K562 (cell line): ENCODE results near the gene KNDC1.

ENCODE experiments used
- CREM ChIP-seq: IDR thresholded peaks from 2 replicates; pipeline ENCODE4 v1.6.1; 2014; ENCODE audit warnings: antibody characterized with exemption, low read depth
- EP300 ChIP-seq: IDR thresholded peaks from 2 replicates; pipeline ENCODE4 v1.6.1; 2012; ENCODE audit warnings: low read length, improper control_type of control experiment
- ETV1 ChIP-seq: fragments of 450-650 bp; conservative IDR thresholded peaks from 2 replicates; pipeline ENCODE4 v1.6.1; 2016; ENCODE audit warnings: missing genetic modification characterization, control low read depth, low read depth, missing compliant biosample characterization
- GABPB2 ChIP-seq: fragments of 250-450 bp; sonication (Bioruptor Pico); conservative IDR thresholded peaks from 2 replicates; pipeline ENCODE4 v1.5.1; 2021; ENCODE audit warnings: mild to moderate bottlenecking
- POLR2AphosphoS5 ChIP-seq: IDR thresholded peaks from 2 replicates; pipeline ENCODE4 v1.6.1; 2011; ENCODE audit warnings: mild to moderate bottlenecking, low read depth, low read length, moderate library complexity; ENCODE audit not compliant: control insufficient read depth, insufficient read depth
- TF ChIP-seq, protein P1 (sequence below): sonication (generic); formaldehyde crosslinking; IDR thresholded peaks from 2 replicates; pipeline ENCODE4 v1.8.0; 2022; ENCODE audit warnings: missing genetic modification reagents, mild to moderate bottlenecking, borderline replicate concordance
- TF ChIP-seq, protein P2 (sequence below): sonication (generic); formaldehyde crosslinking; IDR thresholded peaks from 2 replicates; pipeline ENCODE4 v1.8.1; 2023; ENCODE audit warnings: mild to moderate bottlenecking, missing genetic modification reagents

DNA sequence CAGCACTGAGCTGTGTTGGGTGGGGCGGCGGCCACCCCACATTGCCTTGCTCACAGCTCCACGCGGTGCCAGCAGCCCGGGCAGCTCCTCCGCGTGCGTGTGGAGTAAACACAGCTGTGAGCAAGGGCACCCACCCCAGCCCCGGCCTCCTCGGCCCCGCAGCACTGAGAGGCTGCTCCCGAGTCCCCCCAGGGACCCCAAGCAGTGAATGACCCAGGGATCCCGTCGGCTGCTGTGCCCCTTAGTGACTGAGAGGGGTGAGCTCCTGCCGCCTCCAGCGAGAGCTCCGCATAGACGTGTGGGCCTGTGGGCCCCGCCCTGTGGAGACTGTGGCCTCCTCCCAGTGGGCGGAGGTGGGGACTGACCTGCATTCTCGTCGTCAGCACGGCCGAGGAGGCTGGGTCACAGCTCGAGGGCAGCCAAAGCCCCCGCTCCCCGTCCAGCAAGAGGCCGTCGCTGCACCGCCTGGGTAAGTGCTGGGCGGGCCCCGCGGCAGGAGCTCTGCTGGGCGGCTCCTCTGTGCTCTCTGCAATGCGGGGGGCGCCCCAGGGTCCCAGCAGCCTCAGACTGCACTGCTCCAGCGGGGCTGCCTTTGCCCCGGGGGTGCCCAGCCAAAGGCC is 40.1 kb downstream of the KNDC1 start:
- TF ChIP-seq ETV1 (tag) (no peak), POLR2AphosphoS5 (no peak), GABPB2 (CRISPR knock-in tag) (no peak), CREM (no peak), EP300 (no peak)
- TF ChIP-seq, protein P1, sequence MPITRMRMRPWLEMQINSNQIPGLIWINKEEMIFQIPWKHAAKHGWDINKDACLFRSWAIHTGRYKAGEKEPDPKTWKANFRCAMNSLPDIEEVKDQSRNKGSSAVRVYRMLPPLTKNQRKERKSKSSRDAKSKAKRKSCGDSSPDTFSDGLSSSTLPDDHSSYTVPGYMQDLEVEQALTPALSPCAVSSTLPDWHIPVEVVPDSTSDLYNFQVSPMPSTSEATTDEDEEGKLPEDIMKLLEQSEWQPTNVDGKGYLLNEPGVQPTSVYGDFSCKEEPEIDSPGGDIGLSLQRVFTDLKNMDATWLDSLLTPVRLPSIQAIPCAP (CRISPR knock-in tag): no peak
- TF ChIP-seq, protein P2, sequence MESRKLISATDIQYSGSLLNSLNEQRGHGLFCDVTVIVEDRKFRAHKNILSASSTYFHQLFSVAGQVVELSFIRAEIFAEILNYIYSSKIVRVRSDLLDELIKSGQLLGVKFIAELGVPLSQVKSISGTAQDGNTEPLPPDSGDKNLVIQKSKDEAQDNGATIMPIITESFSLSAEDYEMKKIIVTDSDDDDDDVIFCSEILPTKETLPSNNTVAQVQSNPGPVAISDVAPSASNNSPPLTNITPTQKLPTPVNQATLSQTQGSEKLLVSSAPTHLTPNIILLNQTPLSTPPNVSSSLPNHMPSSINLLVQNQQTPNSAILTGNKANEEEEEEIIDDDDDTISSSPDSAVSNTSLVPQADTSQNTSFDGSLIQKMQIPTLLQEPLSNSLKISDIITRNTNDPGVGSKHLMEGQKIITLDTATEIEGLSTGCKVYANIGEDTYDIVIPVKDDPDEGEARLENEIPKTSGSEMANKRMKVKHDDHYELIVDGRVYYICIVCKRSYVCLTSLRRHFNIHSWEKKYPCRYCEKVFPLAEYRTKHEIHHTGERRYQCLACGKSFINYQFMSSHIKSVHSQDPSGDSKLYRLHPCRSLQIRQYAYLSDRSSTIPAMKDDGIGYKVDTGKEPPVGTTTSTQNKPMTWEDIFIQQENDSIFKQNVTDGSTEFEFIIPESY (CRISPR knock-in tag): no peak
